ENCODE data around the gene VRK3. TPM values are rescaled to one million over a fixed set of nuclear protein-coding genes. Genes with fewer than 3 reads are reported as not detected.

Gene VRK3
- total RNA-seq, 4 donors from 2014 or later: 14.4 to 43.0 (median 27.6) TPM

DNA sequence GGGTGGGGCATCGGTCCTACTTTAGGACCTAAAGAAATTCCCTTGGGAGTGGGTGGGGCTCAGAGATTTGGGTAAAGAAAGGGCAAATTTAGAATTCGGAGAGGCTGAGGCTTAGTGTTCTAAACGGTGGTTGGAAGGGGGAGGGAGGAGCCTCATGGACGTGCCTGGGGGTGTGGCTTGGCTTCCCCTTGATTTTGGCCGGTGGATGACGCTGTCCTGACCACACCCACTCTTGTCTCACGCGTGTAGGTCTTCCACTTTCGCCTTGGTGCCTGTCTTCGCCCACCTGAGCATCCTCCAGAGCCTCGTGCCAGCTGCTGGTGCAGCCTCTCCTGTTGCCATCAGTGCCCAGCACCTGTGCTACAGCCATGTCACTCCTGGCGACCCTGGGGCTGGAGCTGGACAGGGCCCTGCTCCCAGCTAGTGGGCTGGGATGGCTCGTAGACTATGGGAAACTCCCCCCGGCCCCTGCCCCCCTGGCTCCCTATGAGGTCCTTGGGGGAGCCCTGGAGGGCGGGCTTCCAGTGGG is 94.6 kb downstream of the VRK3 start:
- no peak for ATAC-seq (ENCODE audit: low FRiP score)
- DNase-seq (ENCODE audit: low spot score): no peak
- TF ChIP-seq, protein P1, sequence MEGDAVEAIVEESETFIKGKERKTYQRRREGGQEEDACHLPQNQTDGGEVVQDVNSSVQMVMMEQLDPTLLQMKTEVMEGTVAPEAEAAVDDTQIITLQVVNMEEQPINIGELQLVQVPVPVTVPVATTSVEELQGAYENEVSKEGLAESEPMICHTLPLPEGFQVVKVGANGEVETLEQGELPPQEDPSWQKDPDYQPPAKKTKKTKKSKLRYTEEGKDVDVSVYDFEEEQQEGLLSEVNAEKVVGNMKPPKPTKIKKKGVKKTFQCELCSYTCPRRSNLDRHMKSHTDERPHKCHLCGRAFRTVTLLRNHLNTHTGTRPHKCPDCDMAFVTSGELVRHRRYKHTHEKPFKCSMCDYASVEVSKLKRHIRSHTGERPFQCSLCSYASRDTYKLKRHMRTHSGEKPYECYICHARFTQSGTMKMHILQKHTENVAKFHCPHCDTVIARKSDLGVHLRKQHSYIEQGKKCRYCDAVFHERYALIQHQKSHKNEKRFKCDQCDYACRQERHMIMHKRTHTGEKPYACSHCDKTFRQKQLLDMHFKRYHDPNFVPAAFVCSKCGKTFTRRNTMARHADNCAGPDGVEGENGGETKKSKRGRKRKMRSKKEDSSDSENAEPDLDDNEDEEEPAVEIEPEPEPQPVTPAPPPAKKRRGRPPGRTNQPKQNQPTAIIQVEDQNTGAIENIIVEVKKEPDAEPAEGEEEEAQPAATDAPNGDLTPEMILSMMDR (IDR thresholded peaks at IDR 0.05): no peak

DNA sequence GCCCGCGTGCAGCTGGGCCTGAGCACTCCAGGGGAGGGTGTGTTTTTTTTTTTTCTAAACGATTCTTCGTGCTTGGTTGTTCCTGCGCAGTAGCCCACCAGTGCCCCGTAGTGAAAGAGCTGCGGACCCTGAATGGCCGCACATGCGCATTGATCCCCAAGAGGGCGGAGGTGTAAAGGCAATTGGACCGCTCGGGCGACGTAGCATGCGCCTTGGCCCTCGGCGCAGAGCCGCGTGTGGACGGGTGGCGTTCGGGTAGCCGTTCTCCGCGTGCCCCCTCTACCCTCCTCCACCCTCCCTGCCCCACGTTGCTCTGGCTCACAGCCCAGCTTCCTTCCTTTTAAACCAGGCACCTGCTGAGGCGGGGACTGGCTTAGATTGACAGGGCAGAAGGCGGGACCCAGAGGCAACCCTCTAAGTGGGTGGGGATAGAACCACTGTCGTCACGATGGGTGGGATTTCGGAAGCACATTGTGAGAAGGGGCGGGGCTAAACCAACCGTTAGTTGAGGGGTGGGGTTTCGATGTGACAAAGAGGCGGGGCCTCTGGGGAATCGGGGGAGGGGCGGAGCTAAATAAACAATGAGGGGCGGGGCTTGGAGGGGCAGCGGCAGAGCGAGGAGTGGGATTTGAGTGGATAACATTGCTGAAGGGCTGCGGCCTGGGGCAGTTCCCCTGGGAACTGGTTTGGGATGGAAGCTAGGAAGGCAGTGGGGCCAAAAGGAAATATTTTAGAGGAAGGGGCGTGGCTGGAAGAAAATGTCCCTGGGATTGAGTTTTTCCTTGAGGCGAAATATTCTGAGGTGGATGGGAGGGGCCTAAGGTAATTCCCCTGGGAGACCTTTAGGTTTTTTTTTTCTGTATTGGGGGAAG is 95.3 kb downstream of the VRK3 start:
- TF ChIP-seq, protein P1 (IDR thresholded peaks at IDR 0.05): no peak
- peak; percentile 82 for DNase-seq (ENCODE audit: low spot score)
- peak; percentile 91 for ATAC-seq (ENCODE audit: low FRiP score)

DNA sequence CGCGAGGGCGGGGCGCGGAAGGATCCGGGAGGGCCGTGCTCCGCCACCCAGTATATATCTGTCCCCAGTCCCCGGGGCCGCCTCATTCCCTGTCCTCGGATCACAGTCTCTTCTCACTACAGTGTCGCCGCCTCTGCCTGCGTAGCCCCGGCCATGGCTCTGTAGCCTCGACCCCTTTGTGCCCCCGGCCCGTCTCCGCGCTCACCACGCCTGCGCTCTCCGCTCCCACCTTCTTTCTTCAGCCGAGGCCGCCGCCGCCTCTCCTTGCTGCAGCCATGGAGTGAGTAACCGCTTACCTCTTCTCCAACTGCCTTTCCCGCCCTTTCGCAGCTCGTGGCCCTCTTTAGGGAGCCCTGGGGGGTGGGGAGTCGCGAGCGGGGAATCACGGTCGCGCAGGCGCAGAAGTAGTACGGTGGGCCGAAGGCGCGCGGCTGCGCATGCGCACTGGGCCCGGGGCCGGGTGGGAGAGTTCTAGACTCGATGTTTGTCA is 96.0 kb downstream of the VRK3 start, which contains the start of the genes ATF5 and NUP62:
ATF5 (plus strand) TSS at position 85 of the 490 bp plus-strand sequence. CDS start 1,646 bp downstream, outside the sequence.
NUP62 (minus strand) TSS at position 384 of the 490 bp plus-strand sequence. CDS start 19,697 bp downstream, outside the sequence.
- peak; percentile 67 for ATAC-seq (ENCODE audit: low FRiP score)
- DNase-seq (ENCODE audit: low spot score): peak; percentile 82
- TF ChIP-seq, protein P1 (IDR thresholded peaks at IDR 0.05): no peak

DNA sequence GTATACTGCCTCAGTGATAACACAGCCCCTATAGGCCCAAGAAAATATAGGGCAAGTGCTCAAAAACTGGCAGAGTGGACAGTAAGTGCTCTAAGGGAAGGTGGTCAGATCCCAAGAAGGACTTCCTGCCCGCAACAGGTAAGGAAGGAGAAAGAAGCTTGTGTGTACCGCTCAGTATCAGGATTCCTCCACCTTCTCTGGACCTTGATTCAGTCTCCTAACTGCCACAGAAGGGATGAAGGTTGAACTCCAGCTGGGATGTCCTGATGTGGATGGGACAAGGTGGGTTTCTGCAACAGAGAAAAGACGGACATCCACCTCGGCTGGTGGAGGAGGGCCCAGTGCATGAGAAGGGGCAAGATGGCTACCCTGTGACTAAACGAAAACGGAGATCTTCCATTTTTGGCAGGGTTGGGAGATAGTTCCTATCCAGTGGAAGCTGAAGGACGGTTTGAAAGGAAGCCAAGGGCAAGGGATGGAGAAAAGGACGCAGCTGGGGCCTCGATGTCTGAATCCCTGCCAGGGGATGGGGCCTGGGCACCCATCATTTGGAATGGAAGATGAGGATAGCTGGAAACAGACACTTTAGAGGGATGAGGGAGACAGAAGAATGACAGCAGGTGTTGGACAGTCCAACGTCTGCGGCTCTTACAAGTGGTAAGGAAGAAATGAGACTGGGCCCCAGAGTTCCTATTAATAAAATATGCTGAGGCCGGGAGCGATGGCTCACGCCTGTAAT is 97.5 kb downstream of the VRK3 start:
- TF ChIP-seq, protein P1 (IDR thresholded peaks at IDR 0.05): no peak
- DNase-seq (ENCODE audit: low spot score): no peak
- no peak for ATAC-seq (ENCODE audit: low FRiP score)

DNA sequence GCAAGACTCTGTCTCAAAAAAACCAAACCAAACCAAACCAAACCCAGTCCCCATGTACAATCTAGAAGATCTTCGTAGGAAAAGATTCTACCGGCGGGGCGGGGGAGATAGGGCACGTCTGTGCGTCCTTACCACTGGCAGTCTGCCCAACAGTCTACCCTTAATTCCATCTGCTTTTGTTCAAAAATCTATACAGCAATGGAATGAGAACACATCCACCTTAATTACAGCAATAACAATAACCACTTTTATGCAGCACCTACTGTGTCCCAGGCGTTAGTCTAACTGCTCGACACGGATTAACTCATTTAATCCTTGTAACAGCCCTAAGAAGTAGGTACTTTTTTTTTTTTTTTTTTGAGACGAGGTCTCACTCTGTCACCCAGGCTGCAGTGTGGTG is 98.7 kb downstream of the VRK3 start:
- no peak for DNase-seq (ENCODE audit: low spot score)
- TF ChIP-seq, protein P1 (IDR thresholded peaks at IDR 0.05): no peak
- no peak for ATAC-seq (ENCODE audit: low FRiP score)

Other genes starting within 250 kb of the VRK3 start
- 10 to 100 TPM; 10.2 to 20.3 (median 17.0) TPM for gene FUZ, start 212.1 kb downstream of the VRK3 start, total RNA-seq
- gene MED25, start 207.1 kb downstream of the VRK3 start, total RNA-seq: 10 to 100 TPM; 14.4 to 32.2 (median 19.6) TPM
- 10 to 100 TPM; 37.3 to 64.8 (median 58.1) TPM for gene PTOV1, start 174.2 kb downstream of the VRK3 start, total RNA-seq
- 10 to 100 TPM; 33.9 to 69.7 (median 50.2) TPM for gene PNKP, start 157.8 kb downstream of the VRK3 start, total RNA-seq
- 10 to 100 TPM; 12.2 to 18.3 (median 14.7) TPM for gene AKT1S1, start 148.0 kb downstream of the VRK3 start, total RNA-seq
- gene TBC1D17, start 147.7 kb downstream of the VRK3 start, total RNA-seq: 10 to 100 TPM; 15.6 to 24.9 (median 22.3) TPM
- 1 to 10 TPM in 2 of 4 donors, under 1 TPM in 1, not detected in 1; 0.56 to 5.5 (median 1.5) TPM for gene IL4I1, start 128.5 kb downstream of the VRK3 start, total RNA-seq
- gene ATF5, start 96.2 kb downstream of the VRK3 start, total RNA-seq: 10 to 100 TPM; 10.2 to 17.7 (median 15.7) TPM
- gene NUP62, start 95.9 kb downstream of the VRK3 start, total RNA-seq: 10 to 100 TPM; 24.9 to 45.5 (median 30.6) TPM
- 1 to 10 TPM; 1.7 to 9.0 (median 5.1) TPM for gene SIGLEC11, start 64.2 kb downstream of the VRK3 start, total RNA-seq
- gene ZNF473, start 633 bp upstream of the VRK3 start, total RNA-seq: 10 to 100 TPM in 2 of 4 donors, 1 to 10 TPM in 2; 7.3 to 13.6 (median 10.6) TPM
- gene IZUMO2, start 137.9 kb upstream of the VRK3 start, total RNA-seq: not detected
- gene MYH14, start 178.2 kb upstream of the VRK3 start, total RNA-seq: 10 to 100 TPM in 3 of 4 donors, 1 to 10 TPM in 1; 8.0 to 12.8 (median 10.3) TPM